Head of caudate nucleus (tissue), 42 donors: Measurements from ENCODE around the gene PCDHGB4.
A peak's percentile ranks its signal among the peaks of the same experiment; 100 is the strongest.
"Not testable (repeated sequence)": the region's sequence is repeated elsewhere in the genome, so short reads cannot be mapped to it uniquely, and the experiment has no call there.

Experiments
- DNase-seq, 42 donors: peaks; one replicate each; pipeline versions ENCODE4 v3.0.0 to v3.0.0-alpha.2; 2020 to 2021; ENCODE audit warnings: mixed read lengths in 7 of 42
- intact Hi-C: fragments of 100-400 bp; cut with DNase I; formaldehyde crosslinking; loops from one replicate; pipeline ENCODE4 v1.15.0; 2022

PCDHGB4 gene

DNA sequence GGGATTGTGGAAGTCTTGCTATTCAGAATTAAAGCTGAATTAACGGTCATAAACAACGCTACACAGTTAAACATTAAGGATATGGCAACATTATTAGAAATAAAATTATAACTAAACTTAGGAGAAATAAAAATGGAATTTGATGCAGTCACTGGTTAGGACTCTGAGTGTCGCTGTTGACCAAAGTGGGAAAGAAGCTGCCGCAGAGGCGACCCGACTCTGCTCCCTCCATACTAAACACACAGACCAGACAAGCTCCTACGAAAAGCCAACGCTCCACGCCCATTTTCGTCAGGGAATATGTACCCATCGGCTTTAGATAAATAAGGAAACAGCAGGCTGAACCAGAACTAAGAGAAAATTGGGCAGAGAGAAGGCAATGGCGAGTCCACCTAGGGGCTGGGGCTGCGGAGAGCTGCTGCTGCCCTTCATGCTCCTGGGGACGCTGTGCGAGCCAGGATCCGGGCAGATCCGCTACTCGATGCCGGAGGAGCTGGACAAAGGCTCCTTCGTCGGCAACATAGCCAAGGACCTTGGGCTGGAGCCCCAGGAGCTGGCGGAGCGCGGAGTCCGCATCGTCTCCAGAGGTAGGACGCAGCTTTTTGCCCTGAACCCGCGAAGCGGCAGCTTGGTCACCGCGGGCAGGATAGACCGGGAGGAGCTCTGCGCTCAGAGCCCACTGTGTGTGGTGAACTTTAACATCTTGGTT lies 23.4 kb upstream of the PCDHGB4 start, which contains the start of gene PCDHGA5:
PCDHGA5 (plus strand) TSS at position 211 of the 709 bp plus-strand sequence; CDS start at position 380, 169 bp downstream.
- intact Hi-C loops: no loop called here
- no peak for DNase-seq

GRCh38 chr5:141366016-141366896 lies 21.2 kb upstream of the PCDHGB4 start:
- DNase-seq: no peak
- intact Hi-C loops: no loop called here

- intact Hi-C loops: no loop called here
- DNase-seq: peak in 9 of 42 donors; percentile 9 to 63 (median 25)
Measured at GRCh38 chr5:141369994-141370848, 17.3 kb upstream of the PCDHGB4 start, which contains the start of gene PCDHGB3. Gene PCDHGB3 (plus strand): TSS chr5:141370242. CDS start chr5:141370395, 153 bp downstream.

DNA sequence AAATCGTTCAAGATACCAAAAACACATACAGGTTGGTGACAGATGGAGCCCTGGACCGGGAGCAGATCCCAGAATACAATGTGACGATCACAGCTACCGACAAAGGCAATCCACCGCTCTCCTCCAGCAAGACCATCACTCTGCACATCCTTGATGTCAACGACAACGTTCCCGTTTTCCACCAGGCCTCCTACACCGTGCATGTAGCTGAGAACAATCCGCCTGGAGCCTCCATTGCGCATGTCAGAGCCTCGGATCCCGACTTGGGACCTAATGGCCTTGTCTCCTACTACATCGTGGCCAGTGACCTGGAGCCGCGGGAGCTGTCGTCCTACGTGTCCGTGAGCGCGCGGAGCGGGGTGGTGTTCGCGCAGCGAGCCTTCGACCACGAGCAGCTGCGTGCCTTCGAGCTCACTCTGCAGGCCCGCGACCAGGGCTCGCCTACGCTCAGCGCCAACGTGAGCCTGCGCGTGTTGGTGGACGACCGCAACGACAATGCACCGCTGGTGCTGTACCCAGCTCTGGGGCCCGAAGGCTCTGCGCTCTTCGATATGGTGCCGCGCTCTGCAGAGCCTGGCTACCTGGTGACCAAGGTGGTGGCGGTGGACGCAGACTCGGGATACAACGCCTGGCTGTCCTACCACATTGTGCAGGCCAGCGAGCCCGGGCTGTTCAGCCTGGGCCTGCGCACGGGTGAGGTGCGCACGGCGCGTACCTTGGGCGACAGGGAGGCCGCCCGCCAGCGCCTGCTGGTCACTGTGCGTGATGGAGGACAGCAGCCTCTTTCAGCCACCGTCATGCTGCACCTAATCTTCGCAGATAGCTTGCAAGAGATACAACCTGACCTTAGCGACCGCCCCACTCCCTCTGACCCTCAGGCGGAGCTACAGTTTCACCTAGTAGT lies 15.7 kb upstream of the PCDHGB4 start:
- no peak for DNase-seq
- intact Hi-C loops: no loop called here

- intact Hi-C loops: no loop called here
- no peak for DNase-seq
Measured at GRCh38 chr5:141373673-141374317, 13.7 kb upstream of the PCDHGB4 start, which contains the start of gene PCDHGA6. Gene PCDHGA6 (plus strand): TSS chr5:141373891. CDS start chr5:141374084, 193 bp downstream.

GRCh38 chr5:141374627-141375026 lies 12.9 kb upstream of the PCDHGB4 start:
- intact Hi-C loops: no loop called here
- DNase-seq: no peak

GRCh38 chr5:141375444-141376155 lies 11.9 kb upstream of the PCDHGB4 start:
- intact Hi-C loops, DNase-seq: not testable (repeated sequence)

DNA sequence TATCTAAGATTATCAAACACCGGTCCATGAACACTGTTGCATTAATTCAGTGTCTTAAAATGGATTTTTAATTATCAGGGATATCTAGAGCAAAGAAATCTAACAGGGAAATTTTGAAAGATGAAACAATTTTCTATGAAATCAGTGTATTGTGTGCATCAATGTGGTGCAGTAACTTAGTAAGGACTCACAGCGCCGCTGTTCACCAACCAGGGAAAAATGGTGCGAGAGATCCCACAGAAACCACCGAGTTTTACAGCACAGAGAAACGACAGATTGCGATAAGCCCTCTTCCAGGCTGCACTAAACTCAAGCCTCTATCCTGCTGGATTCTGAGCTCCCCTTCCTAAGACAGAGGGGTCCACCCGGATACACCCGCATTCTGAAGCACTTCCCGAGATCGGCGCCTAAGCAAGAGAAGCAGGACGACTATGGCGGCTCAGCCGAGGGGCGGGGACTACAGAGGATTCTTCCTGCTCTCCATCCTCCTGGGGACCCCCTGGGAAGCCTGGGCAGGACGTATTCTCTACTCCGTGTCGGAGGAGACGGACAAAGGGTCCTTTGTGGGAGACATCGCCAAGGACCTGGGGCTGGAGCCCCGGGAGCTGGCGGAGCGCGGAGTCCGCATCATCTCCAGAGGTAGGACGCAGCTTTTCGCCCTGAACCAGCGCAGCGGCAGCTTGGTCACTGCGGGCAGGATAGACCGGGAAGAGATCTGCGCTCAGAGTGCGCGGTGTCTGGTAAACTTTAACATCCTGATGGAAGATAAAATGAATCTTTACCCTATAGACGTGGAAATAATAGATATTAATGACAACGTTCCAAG lies 4.8 kb upstream of the PCDHGB4 start, which contains the start of gene PCDHGA7:
PCDHGA7 (plus strand) TSS at position 274 of the 826 bp plus-strand sequence; CDS start at position 432, 158 bp downstream.
- DNase-seq: no peak
- intact Hi-C loops: no loop called here

DNA sequence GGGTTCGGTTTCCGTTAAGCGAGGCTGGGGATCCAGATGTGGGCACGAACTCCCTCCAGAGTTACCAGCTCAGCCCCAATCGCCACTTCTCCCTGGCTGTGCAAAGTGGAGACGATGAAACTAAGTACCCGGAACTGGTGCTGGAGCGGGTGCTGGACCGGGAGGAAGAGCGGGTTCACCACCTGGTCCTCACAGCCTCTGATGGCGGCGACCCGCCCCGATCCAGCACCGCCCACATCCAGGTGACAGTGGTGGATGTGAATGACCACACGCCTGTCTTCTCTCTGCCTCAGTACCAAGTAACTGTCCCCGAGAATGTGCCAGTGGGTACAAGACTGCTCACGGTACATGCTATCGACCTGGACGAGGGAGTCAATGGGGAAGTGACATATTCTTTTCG lies 4.2 kb upstream of the PCDHGB4 start:
- DNase-seq: no peak
- intact Hi-C loops: no loop called here

- intact Hi-C loops: no loop called here
- DNase-seq: no peak
Measured at GRCh38 chr5:141384471-141385267, 2.8 kb upstream of the PCDHGB4 start.

DNA sequence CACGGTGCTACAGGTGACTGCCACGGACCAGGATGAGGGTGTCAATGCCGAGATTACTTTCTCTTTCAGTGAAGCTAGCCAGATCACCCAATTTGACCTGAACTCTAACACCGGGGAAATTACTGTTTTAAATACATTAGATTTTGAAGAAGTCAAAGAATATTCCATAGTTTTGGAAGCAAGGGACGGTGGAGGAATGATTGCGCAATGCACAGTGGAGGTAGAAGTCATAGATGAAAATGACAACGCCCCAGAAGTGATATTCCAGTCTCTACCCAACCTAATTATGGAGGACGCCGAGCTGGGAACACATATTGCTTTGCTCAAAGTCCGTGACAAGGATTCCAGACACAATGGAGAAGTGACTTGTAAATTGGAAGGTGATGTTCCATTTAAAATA lies 1.2 kb downstream of the PCDHGB4 start:
- DNase-seq: no peak
- intact Hi-C loops: no loop called here

DNA sequence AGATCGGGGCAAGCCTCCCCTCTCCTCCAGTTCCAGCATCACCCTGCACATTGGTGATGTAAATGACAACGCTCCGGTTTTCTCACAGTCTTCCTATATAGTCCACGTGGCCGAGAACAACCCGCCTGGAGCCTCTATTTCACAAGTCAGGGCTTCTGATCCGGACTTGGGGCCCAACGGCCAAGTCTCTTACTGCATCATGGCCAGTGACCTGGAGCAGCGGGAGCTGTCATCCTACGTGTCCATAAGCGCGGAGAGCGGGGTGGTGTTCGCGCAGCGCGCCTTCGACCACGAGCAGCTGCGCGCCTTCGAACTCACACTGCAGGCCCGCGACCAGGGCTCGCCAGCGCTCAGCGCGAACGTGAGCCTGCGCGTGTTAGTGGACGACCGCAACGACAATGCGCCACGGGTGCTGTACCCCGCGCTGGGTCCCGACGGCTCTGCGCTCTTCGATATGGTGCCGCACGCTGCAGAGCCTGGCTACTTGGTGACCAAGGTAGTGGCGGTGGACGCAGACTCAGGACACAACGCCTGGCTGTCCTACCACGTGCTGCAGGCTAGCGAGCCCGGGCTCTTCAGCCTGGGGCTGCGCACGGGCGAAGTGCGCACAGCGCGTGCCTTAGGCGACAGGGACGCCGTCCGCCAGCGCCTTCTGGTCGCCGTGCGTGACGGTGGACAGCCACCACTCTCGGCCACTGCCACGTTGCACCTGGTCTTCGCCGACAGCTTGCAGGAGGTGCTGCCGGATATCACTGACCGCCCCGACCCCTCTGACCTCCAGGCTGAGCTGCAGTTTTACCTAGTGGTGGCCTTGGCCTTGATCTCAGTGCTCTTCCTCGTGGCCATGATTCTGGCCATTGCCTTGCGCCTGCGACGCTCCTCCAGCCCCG lies 1.9 kb downstream of the PCDHGB4 start:
- intact Hi-C loops: no loop called here
- DNase-seq: peak in 1 of 42 donors; percentile 31

- peak in 1 of 42 donors; percentile 28 for DNase-seq
- intact Hi-C loops: no loop called here
Measured at GRCh38 chr5:141392429-141393198, 5.1 kb downstream of the PCDHGB4 start, which contains the start of gene PCDHGA8. Gene PCDHGA8 (plus strand): TSS chr5:141392633. CDS start chr5:141392814, 181 bp downstream.
